Measurements from ENCODE around the gene S100Z.

- TF ChIP-seq CTCF (IDR thresholded peaks at IDR 0.05; ENCODE audit: insufficient read depth, low read length, poor library complexity, severe bottlenecking) (no peak), EZH2phosphoT487 (conservative IDR thresholded peaks at IDR 0.05; ENCODE audit: low read length) (no peak)
Measured at GRCh38 chr5:76920491-76920890, 70.7 kb downstream of the S100Z start.

Data from SU-DHL-6 (cell line).